HepG2 (cell line): ENCODE data around the gene TMEM8B. TPM values are rescaled to one million over a fixed set of nuclear protein-coding genes. Genes with fewer than 3 reads are reported as not detected.

ENCODE experiments used
- CENPX ChIP-seq: sonication (generic); formaldehyde crosslinking; IDR thresholded peaks from 2 replicates; pipeline ENCODE4 v1.9.0; 2021; ENCODE audit warnings: mild to moderate bottlenecking, missing genetic modification reagents, moderate library complexity
- CSRNP1 ChIP-seq: sonication (generic); formaldehyde crosslinking; IDR thresholded peaks from 2 replicates; pipeline ENCODE4 v1.8.1; 2023; ENCODE audit warnings: mild to moderate bottlenecking, missing genetic modification reagents
- HDAC1 ChIP-seq: sonication (generic); formaldehyde crosslinking; IDR thresholded peaks from 2 replicates; pipeline ENCODE4 v1.5.1; 2020; ENCODE audit warnings: mild to moderate bottlenecking, missing genetic modification reagents
- HMGXB4 ChIP-seq, 2 experiments: sonication (generic) in 1 of 2; formaldehyde crosslinking in 1 of 2; IDR thresholded peaks; 2 replicates each; pipeline versions ENCODE4 v1.4.0 to v1.6.1; 2018 to 2020; ENCODE audit warnings: missing genetic modification reagents in 2 of 2, borderline replicate concordance in 1 of 2, low read depth in 1 of 2, mild to moderate bottlenecking in 1 of 2, missing biosample characterization in 1 of 2
- HNRNPL ChIP-seq: fragments of 200-400 bp; formaldehyde crosslinking; IDR thresholded peaks from 2 replicates; pipeline ENCODE4 v1.6.1; 2017; ENCODE audit warnings: mild to moderate bottlenecking, low read depth, low read length
- HNRNPUL1 ChIP-seq: fragments of 200-400 bp; formaldehyde crosslinking; IDR thresholded peaks from 2 replicates; pipeline ENCODE4 v1.6.1; 2017; ENCODE audit warnings: low read depth, mild to moderate bottlenecking, low read length, moderate library complexity
- PLRG1 ChIP-seq: fragments of 450-650 bp; conservative IDR thresholded peaks from 2 replicates; pipeline ENCODE4 v1.6.1; 2016
- PPARG ChIP-seq: conservative IDR thresholded peaks from 2 replicates; pipeline ENCODE4 v1.6.1; 2016; ENCODE audit warnings: missing biosample characterization, missing genetic modification reagents
- RARG ChIP-seq: sonication (generic); formaldehyde crosslinking; IDR thresholded peaks from 2 replicates; pipeline ENCODE4 v1.4.0; 2020; ENCODE audit warnings: low read depth, mild to moderate bottlenecking, missing genetic modification reagents
- SAP130 ChIP-seq: IDR thresholded peaks from 2 replicates; pipeline ENCODE4 v1.6.1; 2016; ENCODE audit warnings: low read depth
- SNAPC5 ChIP-seq: sonication (generic); formaldehyde crosslinking; IDR thresholded peaks from 2 replicates; pipeline ENCODE4 v1.8.1; 2023; ENCODE audit warnings: mild to moderate bottlenecking, missing genetic modification reagents, borderline replicate concordance
- SP1 ChIP-seq, 2 experiments: fragments of 450-650 bp in 1 of 2; sonication (generic) in 1 of 2; formaldehyde crosslinking in 1 of 2; IDR thresholded peaks; 2 replicates each; pipeline versions ENCODE4 v1.4.0 to v1.6.1; 2016 to 2020; ENCODE audit warnings: missing genetic modification reagents in 1 of 2
- SYNCRIP ChIP-seq: fragments of 200-400 bp; formaldehyde crosslinking; IDR thresholded peaks from 2 replicates; pipeline ENCODE4 v1.6.1; 2018; ENCODE audit warnings: mild to moderate bottlenecking, low read depth, low read length; ENCODE audit not compliant: insufficient read depth
- TBL1XR1 ChIP-seq: fragments of 150-350 bp; IDR thresholded peaks from 2 replicates; pipeline ENCODE4 v1.6.1; 2014; ENCODE audit warnings: borderline replicate concordance, low read length; ENCODE audit not compliant: partially characterized antibody
- THAP11 ChIP-seq: IDR thresholded peaks from 2 replicates; pipeline ENCODE4 v1.6.1; 2016; ENCODE audit warnings: missing biosample characterization, missing genetic modification reagents
- YEATS2 ChIP-seq: sonication (generic); formaldehyde crosslinking; IDR thresholded peaks from 2 replicates; pipeline ENCODE4 v1.4.0; 2020; ENCODE audit warnings: missing genetic modification reagents, borderline replicate concordance
- ZBTB26 ChIP-seq: IDR thresholded peaks from 2 replicates; pipeline ENCODE4 v1.6.1; 2016; ENCODE audit warnings: missing compliant biosample characterization, missing genetic modification reagents, borderline replicate concordance
- ZNF124 ChIP-seq: sonication (generic); formaldehyde crosslinking; IDR thresholded peaks from 2 replicates; pipeline ENCODE4 v1.4.0; 2020; ENCODE audit warnings: missing genetic modification reagents
- ZNF367 ChIP-seq: sonication (generic); formaldehyde crosslinking; IDR thresholded peaks from 2 replicates; pipeline ENCODE4 v1.4.0; 2020; ENCODE audit warnings: missing genetic modification reagents, borderline replicate concordance
- ZNF441 ChIP-seq: sonication (generic); formaldehyde crosslinking; IDR thresholded peaks from 2 replicates; pipeline ENCODE4 v1.7.0; 2021; ENCODE audit warnings: missing genetic modification reagents, borderline replicate concordance
- ZNF619 ChIP-seq: sonication (generic); formaldehyde crosslinking; IDR thresholded peaks from 2 replicates; pipeline ENCODE4 v1.4.0; 2020; ENCODE audit warnings: mild to moderate bottlenecking, missing genetic modification reagents
- ZNF703 ChIP-seq: sonication (generic); formaldehyde crosslinking; IDR thresholded peaks from 2 replicates; pipeline ENCODE4 v1.5.1; 2020; ENCODE audit warnings: missing genetic modification reagents, mild to moderate bottlenecking, moderate library complexity, borderline replicate concordance
- ZNF768 ChIP-seq: sonication (generic); formaldehyde crosslinking; IDR thresholded peaks from 2 replicates; pipeline ENCODE4 v1.4.0; 2020; ENCODE audit warnings: missing genetic modification reagents
- ZNF83 ChIP-seq: sonication (generic); formaldehyde crosslinking; IDR thresholded peaks from 2 replicates; pipeline ENCODE4 v1.4.0; 2020; ENCODE audit warnings: missing genetic modification reagents, mild to moderate bottlenecking, borderline replicate concordance
- polyA plus RNA-seq, 8 experiments: library from polyadenylated mRNA; depleted of rRNA in 3 of 8; stranded (reverse) in 7 of 8; unstranded in 1 of 8; fragments of >200 nt; fragmentation: Illumina TruSeq in 4 of 8; extraction: Trizol in 4 of 8; gene quantifications; 2 replicates each; pipeline versions ENCODE4 v1.2.1 to v1.2.3, GENCODE V29; 2011 to 2016; ENCODE audit warnings: low read depth in 4 of 8, missing spikeins in 1 of 8, mixed read lengths in 1 of 8; ENCODE audit not compliant: insufficient read depth in 1 of 8
- total RNA-seq, 5 experiments: library from RNA; depleted of rRNA; stranded (reverse); fragments of >200 nt; fragmentation: Illumina TruSeq; extraction: Trizol; gene quantifications; 2 replicates each; pipeline ENCODE4 v1.2.3, GENCODE V29; 2016; ENCODE audit warnings: low read depth in 1 of 5

Gene TMEM8B
- total and polyA plus RNA-seq, 2 of the 13 experiments (the other 11 are each of a cell fraction or from before 2014, with no cell fraction given), result 2.1 to 2.7 TPM

GRCh38 chr9:35905912-35906679 lies 77.1 kb downstream of the TMEM8B start, which contains the start of gene HRCT1 (continued):
- TF ChIP-seq CSRNP1 (CRISPR knock-in tag) (no peak), PPARG (CRISPR knock-in tag) (peak; percentile 53; the same call in 1 of the 2 replicates), PLRG1 (no peak), ZNF619 (CRISPR knock-in tag) (0 out of 2 replicates have a peak, but pooled peaks have one; percentile 39), HNRNPL (0 out of 2 replicates have a peak, but pooled peaks have one; percentile 43), ZNF367 (no peak), THAP11 (CRISPR knock-in tag) (no peak), YEATS2 (CRISPR knock-in tag) (peak; percentile 62; the same call in 1 of the 2 replicates), HNRNPUL1 (no peak), SP1 (IDR thresholded peaks at IDR 0.05) (no peak), SP1 (CRISPR knock-in tag; IDR thresholded peaks at IDR 0.05) (peak; percentile 55; the same call in 1 of the 2 replicates), HMGXB4 (CRISPR knock-in tag; IDR thresholded peaks at IDR 0.05; ENCODE audit: borderline replicate concordance in 1 of 2, low read depth in 1 of 2) (peak in 1 of 2 experiments; percentile 55; a peak in 1 of 4 replicates), RARG (CRISPR knock-in tag) (no peak), ZBTB26 (no peak), TBL1XR1 (no peak), SAP130 (CRISPR knock-in tag) (peak; percentile 71), ZNF768 (CRISPR knock-in tag) (peak; percentile 85), ZNF703 (CRISPR knock-in tag) (no peak), CENPX (CRISPR knock-in tag) (no peak), ZNF124 (CRISPR knock-in tag) (no peak), SNAPC5 (CRISPR knock-in tag) (no peak), ZNF441 (no peak), ZNF83 (CRISPR knock-in tag) (no peak), HDAC1 (CRISPR knock-in tag) (peak; percentile 57), SYNCRIP (no peak)
